SK-N-SH (cell line): ENCODE data around the gene GLB1L3.

Experiments
- CTCF ChIP-seq: fragments of 200-600 bp; sonication (generic); IDR thresholded peaks from 2 replicates; pipeline ENCODE4 v1.6.1; 2017; ENCODE audit warnings: antibody characterized with exemption, mild to moderate bottlenecking, moderate library complexity
- EZH2phosphoT487 ChIP-seq: fragments of 200-600 bp; sonication (generic); IDR thresholded peaks from 2 replicates; pipeline ENCODE4 v1.6.1; 2017; ENCODE audit warnings: low read depth, mixed run types, mild to moderate bottlenecking, antibody characterized with exemption, moderate library complexity, borderline replicate concordance
- GATA2 ChIP-seq: sonication (generic); formaldehyde crosslinking; IDR thresholded peaks from 2 replicates; pipeline ENCODE4 v1.5.0; 2020; ENCODE audit warnings: mild to moderate bottlenecking, missing genetic modification reagents
- REST ChIP-seq: IDR thresholded peaks from 2 replicates; pipeline ENCODE4 v1.6.1; 2012; ENCODE audit warnings: mild to moderate bottlenecking, low read depth, low read length, moderate library complexity

DNA sequence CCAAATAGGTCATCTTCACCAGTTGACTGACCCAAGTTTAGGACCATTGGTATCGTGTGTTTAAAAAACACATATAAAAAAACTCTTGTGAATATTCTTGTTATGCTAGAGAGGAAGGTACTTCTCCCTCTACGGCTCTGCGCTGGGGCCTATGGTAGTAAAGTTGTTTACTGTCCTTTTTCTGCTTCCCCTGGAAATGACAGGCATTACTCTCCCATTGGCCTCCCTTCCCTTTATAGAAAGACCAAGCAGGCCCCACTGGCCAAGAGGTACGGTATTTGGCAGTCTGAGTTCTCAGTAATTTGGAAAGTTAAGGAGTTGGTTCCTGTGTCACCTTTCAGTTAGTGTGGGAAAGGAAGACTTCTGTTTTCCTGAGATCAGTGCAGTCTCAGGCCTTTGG is 29.5 kb upstream of the GLB1L3 start:
- TF ChIP-seq CTCF (no peak), REST (no peak), GATA2 (CRISPR knock-in tag) (no peak), EZH2phosphoT487 (no peak)
